Body of pancreas (tissue), 4 donors: ENCODE results near the gene ARHGAP30. TPM values are rescaled to one million over a fixed set of nuclear protein-coding genes. Genes with fewer than 3 reads are reported as not detected.
A peak's percentile ranks its signal among the peaks of the same experiment; 100 is the strongest.

Experiments
- ATAC-seq: fragments of 150-250 bp; one replicate; pipeline ENCODE4 v1.9.1; 2016
- DNase-seq, 4 donors: peaks; one replicate each; pipeline ENCODE4 v3.0.0-alpha.2; 2019
- H3K27ac ChIP-seq, 4 donors: fragments of 200-600 bp; sonication (generic); 1 replicate in 3 of 4; 2 replicates in 1 of 4; pipeline versions ENCODE4 v1.5.1 to v1.6.1; 2016 to 2019; ENCODE audit warnings: mild to moderate bottlenecking in 1 of 4, mixed read lengths in 1 of 4, moderate library complexity in 1 of 4
- H3K27me3 ChIP-seq, 2 donors: fragments of 200-600 bp; sonication (generic); one replicate each; pipeline ENCODE4 v1.6.0; 2016; ENCODE audit warnings: mild to moderate bottlenecking in 1 of 2
- H3K36me3 ChIP-seq, 2 donors: fragments of 200-600 bp; sonication (generic); replicated peaks in 1 of 2; 2 replicates each; pipeline ENCODE4 v1.5.1; 2016; ENCODE audit warnings: low read depth in 2 of 2; ENCODE audit not compliant: insufficient read depth in 1 of 2
- H3K4me1 ChIP-seq: fragments of 200-600 bp; sonication (generic); one replicate; pipeline ENCODE4 v1.6.0; 2016
- H3K4me3 ChIP-seq, 2 donors: fragments of 200-600 bp; sonication (generic); 1 replicate in 1 of 2; 2 replicates in 1 of 2; pipeline ENCODE4 v1.5.1; 2016 to 2019
- H3K9me3 ChIP-seq, 3 donors: fragments of 200-600 bp; sonication (generic); 1 replicate in 2 of 3; 2 replicates in 1 of 3; pipeline ENCODE4 v1.5.1; 2016
- CTCF ChIP-seq, 7 experiments: fragments of 450-650 bp in 4 of 7; fragments of 200-600 bp in 3 of 7; sonication (generic) in 3 of 7; IDR thresholded peaks; one replicate each; pipeline ENCODE4 v1.5.1; 2016 to 2019; ENCODE audit warnings: antibody characterized with exemption in 7 of 7
- POLR2A ChIP-seq, 3 donors: fragments of 450-650 bp; IDR thresholded peaks; one replicate each; pipeline ENCODE4 v1.6.1; 2016; ENCODE audit warnings: antibody characterized with exemption in 3 of 3, mild to moderate bottlenecking in 2 of 3
- WGBS, 2 donors: methylation state at CpG; one replicate each; pipeline ENCODE4 v1.1.5; 2017; 5-methylcytosine and 5-hydroxymethylcytosine counted together
- intact Hi-C: fragments of 100-400 bp; cut with DNase I; formaldehyde crosslinking; loops from one replicate; pipeline ENCODE4 v1.15.1; 2023
- total RNA-seq, 2 donors: library from RNA; depleted of rRNA; stranded (reverse); fragments of >200 nt; gene quantifications; one replicate each; pipeline ENCODE4 v1.1.0, GENCODE V29; 2016

ARHGAP30 gene
- total RNA-seq, 2 donors from 2014 or later: 3.1 to 4.9 TPM

- Histone ChIP-seq H3K4me1 (peaks cover 19% of the 10 kb centered on the region), H3K27me3 (no peaks in the 10 kb centered on the region), H3K9me3 (no peaks in the 10 kb centered on the region), H3K4me3 (peak within 1 kb of the TSS; percentile 88 to 94), H3K27ac (peak within 1 kb of the TSS; percentile 70 to 95 (median 92)), H3K36me3 (peaks cover 0 to 8% of the 10 kb centered on the region in 2 donors)
- DNase-seq: peak; percentile 94 to 96 (median 95)
- intact Hi-C loops: no loop called here
- TF ChIP-seq POLR2A (IDR thresholded peaks at IDR 0.05) (peak; percentile 83 to 96 (median 94)), CTCF (IDR thresholded peaks at IDR 0.05) (peak in 1 of 7 experiments; percentile 3)
- WGBS, 2 donors: 0% methylated on average over 20 to 29 of the region's 29 CpGs
- ATAC-seq: peak; percentile 96
Observed at GRCh38 chr1:161045736-161046604, 23.7 kb downstream of the ARHGAP30 start, which contains the start of gene USF1. Gene USF1 (minus strand): TSS chr1:161045977. CDS start chr1:161043275, 2,702 bp downstream.

GRCh38 chr1:161044908-161045735 is 24.6 kb downstream of the ARHGAP30 start:
- peak; percentile 68 to 85 (median 72) for DNase-seq
- Histone ChIP-seq H3K36me3 (peaks cover 0 to 12% of the 10 kb centered on the region in 2 donors), H3K27me3 (no peaks in the 10 kb centered on the region), H3K4me1 (peaks cover 19% of the 10 kb centered on the region), H3K4me3 (peak overlapping the region; percentile 88 to 94), H3K27ac (peak overlapping the region; percentile 70 to 95 (median 92)), H3K9me3 (no peaks in the 10 kb centered on the region)
- WGBS, 2 donors: 0 to 1% methylated on average over 32 to 48 of the region's 48 CpGs
- TF ChIP-seq CTCF (IDR thresholded peaks at IDR 0.05) (no peak), POLR2A (IDR thresholded peaks at IDR 0.05) (no peak)
- ATAC-seq: peak; percentile 53
- intact Hi-C loops: no loop called here

DNA sequence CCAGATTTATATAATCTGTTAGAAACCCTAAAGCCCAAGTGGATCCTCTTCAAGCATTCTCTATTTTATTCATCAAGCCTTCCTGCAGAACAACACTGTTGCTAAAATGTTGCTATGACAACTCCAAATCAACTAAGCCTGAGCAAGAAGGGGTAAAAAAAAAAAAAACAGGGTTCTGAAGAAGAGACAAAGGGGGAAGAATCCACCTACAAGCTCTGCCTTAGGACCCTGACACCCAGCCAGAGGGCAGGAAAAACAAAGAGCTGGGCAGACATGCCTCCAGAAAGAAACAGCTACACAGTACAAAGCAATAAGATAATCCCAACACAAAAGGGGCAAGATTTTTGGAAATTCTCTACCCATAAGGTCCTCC is 25.2 kb downstream of the ARHGAP30 start:
- Histone ChIP-seq H3K27ac (peak overlapping the region in 3 of 4 donors; percentile 91 to 95 (median 92)), H3K4me1 (peaks cover 21% of the 10 kb centered on the region), H3K9me3 (no peaks in the 10 kb centered on the region), H3K36me3 (peaks cover 0 to 15% of the 10 kb centered on the region in 2 donors), H3K27me3 (no peaks in the 10 kb centered on the region), H3K4me3 (peak overlapping the region; percentile 88 to 94)
- DNase-seq: no peak
- TF ChIP-seq POLR2A (IDR thresholded peaks at IDR 0.05) (no peak), CTCF (IDR thresholded peaks at IDR 0.05) (no peak)
- no peak for ATAC-seq
- intact Hi-C loops: no loop called here

DNA sequence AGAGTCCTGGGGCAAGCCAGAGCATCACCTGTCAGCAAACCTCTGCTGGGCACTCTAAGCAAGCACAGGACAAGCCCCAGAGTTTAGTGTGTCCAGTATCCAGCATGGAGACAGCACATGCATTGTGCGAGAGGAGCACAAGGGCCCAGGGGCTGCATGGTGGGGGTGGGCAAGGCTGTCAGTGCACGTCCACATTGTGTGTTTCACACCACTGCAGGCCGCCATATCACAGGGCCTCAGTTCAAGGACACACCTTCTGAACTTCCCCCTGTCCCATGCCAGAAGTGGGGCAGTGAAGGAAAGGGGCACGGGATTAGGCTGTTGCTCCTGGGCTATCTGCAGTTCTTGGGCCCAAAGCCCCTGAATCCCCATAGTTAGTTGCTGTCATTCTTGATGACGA is 30.1 kb downstream of the ARHGAP30 start:
- TF ChIP-seq CTCF (IDR thresholded peaks at IDR 0.05) (no peak), POLR2A (IDR thresholded peaks at IDR 0.05) (no peak)
- intact Hi-C loops: no loop called here
- H3K4me3 ChIP-seq: no peak overlapping the region
- peaks cover 0 to 15% of the 10 kb centered on the region in 2 donors for H3K36me3 ChIP-seq
- WGBS, 2 donors: 53 to 62% methylated on average over 2 to 5 of the region's 5 CpGs
- ATAC-seq (no peak), DNase-seq (no peak)
- H3K27me3 ChIP-seq: no peaks in the 10 kb centered on the region
- peaks cover 25% of the 10 kb centered on the region for H3K4me1 ChIP-seq
- H3K9me3 ChIP-seq: no peaks in the 10 kb centered on the region
- H3K27ac ChIP-seq: peak overlapping the region in 2 of 4 donors; percentile 60 to 81
